B cell (primary cell): ENCODE results near the gene GDF2. TPM values are rescaled to one million over a fixed set of nuclear protein-coding genes. Genes with fewer than 3 reads are reported as not detected.

ENCODE experiments used
- ATAC-seq: fragments of 200-7000 bp; cut with Tn5 transposase; one replicate; pipeline ENCODE4 v1.10.0; 2021; ENCODE audit warnings: low read depth, mild to moderate bottlenecking, moderate number of reproducible peaks, moderate library complexity
- CTCF ChIA-PET: fragments of 350-600 bp; sonication (Branson Sonifier 250); formaldehyde crosslinking; loops from one replicate; lab custom pipeline; 2021; ENCODE audit warnings: antibody characterized with exemption, inconsistent platforms; lab: Charles Lee
- POLR2A ChIA-PET: fragments of 350-600 bp; sonication (Branson Sonifier 250); formaldehyde crosslinking; loops from one replicate; lab custom pipeline; 2021; ENCODE audit warnings: antibody characterized with exemption; lab: Charles Lee
- DNase-seq: peaks from one replicate; pipeline ENCODE4 v3.0.0; 2013
- H2AFZ ChIP-seq: 2 replicates; pipeline ENCODE4 v1.6.1; 2012; ENCODE audit warnings: mild to moderate bottlenecking, low read depth, low read length; ENCODE audit not compliant: insufficient read depth, poor library complexity, severe bottlenecking
- H3K27ac ChIP-seq, 2 donors: 1 replicate in 1 of 2; 2 replicates in 1 of 2; pipeline ENCODE4 v1.5.1; 2012 to 2013; ENCODE audit warnings: low read length in 2 of 2, mild to moderate bottlenecking in 2 of 2, moderate library complexity in 1 of 2
- H3K27me3 ChIP-seq, 4 experiments: fragments of 200-600 bp in 1 of 4; sonication (generic) in 1 of 4; replicated peaks in 1 of 4; 1 replicate in 2 of 4; 2 replicates in 2 of 4; pipeline versions ENCODE4 v1.6.1 to v1.7.0; 2013 to 2016; ENCODE audit warnings: low read length in 3 of 4, mild to moderate bottlenecking in 2 of 4, mixed read lengths in 1 of 4, moderate library complexity in 1 of 4; ENCODE audit not compliant: insufficient read depth in 4 of 4, control insufficient read depth in 3 of 4; ENCODE audit errors: control extremely low read depth in 1 of 4
- H3K36me3 ChIP-seq, 2 experiments: replicated peaks in 1 of 2; 1 replicate in 1 of 2; 2 replicates in 1 of 2; pipeline versions ENCODE4 v1.6.1 to v1.7.1; 2013; ENCODE audit warnings: low read length in 1 of 2; ENCODE audit not compliant: insufficient read depth in 2 of 2, control insufficient read depth in 1 of 2; ENCODE audit errors: control extremely low read depth in 1 of 2, extremely low read depth in 1 of 2
- H3K4me1 ChIP-seq, 2 donors: fragments of 200-600 bp in 1 of 2; sonication (generic) in 1 of 2; 1 replicate in 1 of 2; 2 replicates in 1 of 2; pipeline versions ENCODE4 v1.5.1 to v1.6.1; 2013 to 2017; ENCODE audit warnings: low read length in 2 of 2; ENCODE audit not compliant: control insufficient read depth in 2 of 2, insufficient read depth in 2 of 2
- H3K4me2 ChIP-seq: replicated peaks from 2 replicates; pipeline ENCODE3; 2012; ENCODE audit warnings: mild to moderate bottlenecking, low read depth, low read length; ENCODE audit not compliant: poor library complexity, severe bottlenecking
- H3K4me3 ChIP-seq, 5 experiments: fragments of 200-600 bp in 1 of 5; sonication (generic) in 1 of 5; 1 replicate in 3 of 5; 2 replicates in 2 of 5; pipeline versions ENCODE4 v1.5.1 to v1.7.0; 2011 to 2016; ENCODE audit warnings: low read length in 4 of 5, mild to moderate bottlenecking in 4 of 5, low read depth in 2 of 5, control low read depth in 1 of 5, moderate library complexity in 1 of 5; ENCODE audit not compliant: insufficient read depth in 1 of 5; ENCODE audit errors: control extremely low read depth in 1 of 5, extremely low read depth in 1 of 5
- H3K79me2 ChIP-seq: fragments of 200-600 bp; sonication (generic); one replicate; pipeline ENCODE4 v1.6.0; 2016; ENCODE audit warnings: low read length; ENCODE audit not compliant: control insufficient read depth, insufficient read depth
- H3K9ac ChIP-seq: fragments of 200-600 bp; sonication (generic); 2 replicates; pipeline ENCODE4 v1.6.1; 2017; ENCODE audit warnings: mild to moderate bottlenecking, low read length, moderate library complexity
- H3K9me3 ChIP-seq, 3 donors: one replicate each; pipeline versions ENCODE4 v1.6.1 to v1.7.1; 2013; ENCODE audit warnings: low read length in 2 of 3; ENCODE audit not compliant: control insufficient read depth in 2 of 3, insufficient read depth in 1 of 3; ENCODE audit errors: control extremely low read depth in 1 of 3
- H4K20me1 ChIP-seq: 2 replicates; pipeline ENCODE4 v1.6.0; 2012; ENCODE audit warnings: mild to moderate bottlenecking, low read length; ENCODE audit not compliant: insufficient read depth, control insufficient read depth, poor library complexity, severe bottlenecking
- H3K27ac Mint-ChIP-seq: one replicate; pipeline ENCODE4 v1.8.0; 2021; ENCODE audit warnings: mixed read lengths
- H3K27me3 Mint-ChIP-seq: one replicate; pipeline ENCODE4 v1.8.0; 2021; ENCODE audit warnings: mixed read lengths
- H3K4me1 Mint-ChIP-seq: one replicate; pipeline ENCODE4 v1.8.0; 2021; ENCODE audit warnings: mixed read lengths
- H3K4me3 Mint-ChIP-seq: one replicate; pipeline ENCODE4 v1.8.0; 2021; ENCODE audit warnings: mixed read lengths
- H3K9me3 Mint-ChIP-seq: one replicate; pipeline ENCODE4 v1.8.0; 2022; ENCODE audit warnings: mixed read lengths; ENCODE audit not compliant: insufficient read depth
- EZH2 ChIP-seq: IDR thresholded peaks from 2 replicates; pipeline ENCODE4 v1.6.1; 2012; ENCODE audit warnings: borderline replicate concordance, low read depth, mild to moderate bottlenecking, moderate library complexity, low read length; ENCODE audit not compliant: insufficient read depth, poor library complexity, severe bottlenecking
- WGBS: methylation state at CpG from one replicate; pipeline ENCODE4 v1.1.5; 2013; ENCODE audit warnings: missing lambda C conversion rate; ENCODE audit not compliant: insufficient coverage; 5-methylcytosine and 5-hydroxymethylcytosine counted together
- intact Hi-C: fragments of 100-400 bp; cut with micrococcal nuclease; formaldehyde crosslinking; loops from one replicate; pipeline ENCODE4 v1.10.0; 2022
- polyA plus RNA-seq: library from polyadenylated mRNA; depleted of rRNA; stranded (reverse); fragments of >200 nt; gene quantifications from 2 replicates; pipeline ENCODE4 v1.2.3, GENCODE V29; 2012
- total RNA-seq, 2 donors: library from RNA; stranded (reverse); fragments of 120-200 nt in 1 of 2; gene quantifications; 1 replicate in 1 of 2; 2 replicates in 1 of 2; pipeline versions ENCODE4 v1.2.3 to v1.2.4, GENCODE V29; 2013 to 2022
- TF ChIP-seq, protein P1 (sequence below): fragments of 200-600 bp; IDR thresholded peaks from one replicate; pipeline ENCODE4 v1.8.0; 2022; ENCODE audit warnings: antibody characterized with exemption, mild to moderate bottlenecking

GDF2 gene
- total and polyA plus RNA-seq, 2 donors (not counting 1 experiment from before 2014, with no cell fraction given), result not detected

DNA sequence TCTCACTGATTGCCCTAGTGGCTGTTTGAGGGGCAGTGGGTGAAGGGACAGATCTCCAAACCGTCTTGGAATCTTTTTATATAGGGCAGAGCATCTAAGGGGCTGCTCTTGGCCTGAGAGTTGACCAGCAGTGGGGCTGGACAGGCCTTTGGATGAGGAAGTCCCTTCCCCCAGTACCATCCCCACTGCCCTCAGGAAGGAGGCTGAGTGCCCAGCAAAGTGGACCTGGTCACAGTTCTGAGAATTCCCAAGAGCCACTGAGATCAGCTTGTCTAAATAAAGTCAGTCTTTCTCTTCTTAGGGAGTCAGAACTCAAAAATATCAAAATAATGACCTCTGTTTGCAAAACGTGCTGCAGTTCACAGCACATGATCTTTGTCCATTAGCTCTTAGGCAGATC lies 16.7 kb upstream of the GDF2 start:
- ATAC-seq (no peak), DNase-seq (no peak)
- H3K4me3 ChIP-seq, result no peak overlapping the region
- Mint-ChIP-seq H3K4me1 (peaks cover 3% of the 10 kb centered on the region), H3K27me3 (peaks cover 28% of the 10 kb centered on the region), H3K27ac (no peak overlapping the region), H3K4me3 (no peak overlapping the region), H3K9me3 (no peaks in the 10 kb centered on the region)
- intact Hi-C loops, result no loop called here
- WGBS, result 85% methylated on average over 1 of the region's 2 CpGs
- POLR2A ChIA-PET, result no interaction called here
- no peak overlapping the region for H3K4me2 ChIP-seq
- CTCF ChIA-PET, result interaction anchor here (0.9 to 1.8 kb wide), 3 partner anchors 8 to 260 kb away, joined by 3 to 5 read pairs (median 5); no protein-coding TSS in a partner anchor
- H3K9me3 ChIP-seq, result no peaks in the 10 kb centered on the region
- no peak overlapping the region for H2AFZ ChIP-seq
- H3K36me3 ChIP-seq, result no peaks in the 10 kb centered on the region
- H3K4me1 ChIP-seq, result peaks cover 0 to 4% of the 10 kb centered on the region in 2 donors
- no peaks in the 10 kb centered on the region for H3K79me2 ChIP-seq
- no peak overlapping the region for H3K9ac ChIP-seq
- no peak overlapping the region for H3K27ac ChIP-seq
- H3K27me3 ChIP-seq, result peaks cover 0 to 16% (median 3%) of the 10 kb centered on the region in 4 experiments
- no peaks in the 10 kb centered on the region for H4K20me1 ChIP-seq
- no peak for TF ChIP-seq EZH2
- TF ChIP-seq, protein P1, sequence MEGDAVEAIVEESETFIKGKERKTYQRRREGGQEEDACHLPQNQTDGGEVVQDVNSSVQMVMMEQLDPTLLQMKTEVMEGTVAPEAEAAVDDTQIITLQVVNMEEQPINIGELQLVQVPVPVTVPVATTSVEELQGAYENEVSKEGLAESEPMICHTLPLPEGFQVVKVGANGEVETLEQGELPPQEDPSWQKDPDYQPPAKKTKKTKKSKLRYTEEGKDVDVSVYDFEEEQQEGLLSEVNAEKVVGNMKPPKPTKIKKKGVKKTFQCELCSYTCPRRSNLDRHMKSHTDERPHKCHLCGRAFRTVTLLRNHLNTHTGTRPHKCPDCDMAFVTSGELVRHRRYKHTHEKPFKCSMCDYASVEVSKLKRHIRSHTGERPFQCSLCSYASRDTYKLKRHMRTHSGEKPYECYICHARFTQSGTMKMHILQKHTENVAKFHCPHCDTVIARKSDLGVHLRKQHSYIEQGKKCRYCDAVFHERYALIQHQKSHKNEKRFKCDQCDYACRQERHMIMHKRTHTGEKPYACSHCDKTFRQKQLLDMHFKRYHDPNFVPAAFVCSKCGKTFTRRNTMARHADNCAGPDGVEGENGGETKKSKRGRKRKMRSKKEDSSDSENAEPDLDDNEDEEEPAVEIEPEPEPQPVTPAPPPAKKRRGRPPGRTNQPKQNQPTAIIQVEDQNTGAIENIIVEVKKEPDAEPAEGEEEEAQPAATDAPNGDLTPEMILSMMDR, result no peak

DNA sequence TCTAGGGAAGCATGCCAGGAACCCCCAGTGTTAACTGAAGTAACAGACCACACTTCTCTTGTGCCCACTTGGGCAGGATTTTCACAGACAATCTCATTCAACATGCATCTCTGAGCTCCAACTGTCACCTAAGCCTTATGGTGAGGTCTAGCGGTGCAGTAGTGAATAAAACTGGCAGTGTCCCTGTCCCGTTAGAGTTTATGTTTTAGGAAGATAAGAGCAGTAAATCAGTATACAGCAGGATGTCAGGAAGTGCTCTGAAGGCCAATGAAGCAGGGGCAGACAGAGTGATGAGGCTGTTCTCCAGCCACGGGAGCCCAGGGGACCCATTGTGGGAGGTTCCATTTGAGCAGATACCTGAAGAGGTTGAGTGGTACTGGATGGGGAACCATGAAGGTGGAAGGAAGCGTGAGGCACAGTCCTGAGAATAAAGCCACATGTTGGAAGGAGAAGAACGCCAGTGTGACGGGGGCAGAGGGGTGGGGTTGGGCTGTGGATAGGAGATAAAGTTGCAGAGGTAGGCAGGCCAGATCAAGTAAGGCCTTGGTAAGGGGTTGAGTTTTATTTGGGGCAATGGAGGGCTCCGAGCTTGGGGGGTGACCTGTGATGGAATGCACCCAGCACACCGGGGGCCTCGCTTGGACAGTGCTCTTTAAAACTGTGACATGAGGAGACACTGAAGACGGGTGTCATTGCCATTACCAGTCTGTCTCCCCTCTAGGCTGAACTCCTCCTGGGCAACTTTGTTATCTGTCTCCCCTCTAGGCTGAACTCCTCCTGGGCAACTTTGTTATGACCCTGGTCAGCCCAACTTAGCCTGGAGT lies 15.7 kb upstream of the GDF2 start:
- no peak overlapping the region for H3K27ac Mint-ChIP-seq
- H3K9me3 Mint-ChIP-seq, result no peaks in the 10 kb centered on the region
- Histone ChIP-seq H3K4me1 (no peaks in the 10 kb centered on the region), H3K9ac (no peak overlapping the region), H3K36me3 (no peaks in the 10 kb centered on the region), H3K9me3 (no peaks in the 10 kb centered on the region), H2AFZ (no peak overlapping the region), H4K20me1 (no peaks in the 10 kb centered on the region), H3K4me2 (no peak overlapping the region), H3K27ac (no peak overlapping the region), H3K79me2 (no peaks in the 10 kb centered on the region), H3K27me3 (peaks cover 0 to 6% (median under 1%) of the 10 kb centered on the region in 4 experiments), H3K4me3 (no peak overlapping the region)
- no peak overlapping the region for H3K4me3 Mint-ChIP-seq
- no peak for DNase-seq
- peaks cover 22% of the 10 kb centered on the region for H3K27me3 Mint-ChIP-seq
- TF ChIP-seq EZH2, result no peak
- TF ChIP-seq, protein P1, result no peak
- 60% methylated on average over 9 of the region's 10 CpGs for WGBS
- CTCF ChIA-PET, result interaction anchor here (0.9 to 10.0 kb wide), 5 partner anchors 7 to 282 kb away, joined by 3 to 201 read pairs (median 5); no protein-coding TSS in a partner anchor
- intact Hi-C loops, result no loop called here
- no peaks in the 10 kb centered on the region for H3K4me1 Mint-ChIP-seq
- POLR2A ChIA-PET, result no interaction called here
- ATAC-seq, result no peak
